H1 (cell line): ENCODE measurements around the gene SRMS. TPM values are rescaled to one million over a fixed set of nuclear protein-coding genes. Genes with fewer than 3 reads are reported as not detected.
"Not testable (repeated sequence)": the region's sequence is repeated elsewhere in the genome, so short reads cannot be mapped to it uniquely, and the experiment has no call there.

Experiments used
- CTCF ChIA-PET: fragments of 300-600 bp; sonication (Branson Sonifier 250); formaldehyde crosslinking; loops from one replicate; lab custom pipeline; 2021; ENCODE audit not compliant: partially characterized antibody; lab: Charles Lee
- POLR2A ChIA-PET: fragments of 300-600 bp; sonication (Branson Sonifier 250); formaldehyde crosslinking; loops from one replicate; lab custom pipeline; 2021; ENCODE audit warnings: inconsistent platforms; ENCODE audit not compliant: partially characterized antibody; lab: Charles Lee
- DNase-seq, 2 experiments: peaks; one replicate each; pipeline versions ENCODE4 v3.0.0 to v3.0.0-alpha.2; 2010 to 2022; ENCODE audit warnings: low spot score in 2 of 2, low read depth in 1 of 2, mixed read lengths in 1 of 2
- FAIRE-seq: peaks from 2 replicates; lab custom pipeline; 2011; peaks lifted over from hg19 to GRCh38; lab: Jason Lieb, UNC
- H2AFZ ChIP-seq: 2 replicates; pipeline ENCODE4 v1.8.1; 2012; ENCODE audit warnings: low read length, inconsistent platforms
- H2AK5ac ChIP-seq: 2 replicates; pipeline ENCODE4 v1.6.1; 2013; ENCODE audit warnings: low read depth, low read length
- H2BK120ac ChIP-seq: replicated peaks from 2 replicates; pipeline ENCODE3; 2013; ENCODE audit warnings: low read depth, low read length, inconsistent platforms
- H2BK12ac ChIP-seq: 2 replicates; pipeline ENCODE4 v1.6.1; 2013; ENCODE audit warnings: low read depth, low read length
- H2BK15ac ChIP-seq: 2 replicates; pipeline ENCODE4 v1.6.1; 2013; ENCODE audit warnings: low read length
- H2BK20ac ChIP-seq: 2 replicates; pipeline ENCODE4 v1.6.1; 2013; ENCODE audit warnings: low read length
- H2BK5ac ChIP-seq: 2 replicates; pipeline ENCODE4 v1.6.1; 2013; ENCODE audit warnings: low read depth, low read length
- H3K14ac ChIP-seq: 2 replicates; pipeline ENCODE4 v1.6.1; 2013; ENCODE audit warnings: inconsistent platforms; ENCODE audit not compliant: insufficient read length
- H3K18ac ChIP-seq: 2 replicates; pipeline ENCODE4 v1.6.1; 2013; ENCODE audit warnings: low read length; ENCODE audit errors: extremely low read depth
- H3K23ac ChIP-seq: 2 replicates; pipeline ENCODE4 v1.6.1; 2013; ENCODE audit warnings: inconsistent platforms; ENCODE audit not compliant: insufficient read length
- H3K23me2 ChIP-seq: 2 replicates; pipeline ENCODE4 v1.6.1; 2013; ENCODE audit warnings: low read depth, low read length
- H3K27ac ChIP-seq: 2 replicates; pipeline ENCODE4 v1.6.1; 2011; ENCODE audit warnings: low read depth, low read length, inconsistent platforms
- H3K27me3 ChIP-seq, 4 experiments: replicated peaks in 1 of 4; 1 replicate in 1 of 4; 2 replicates in 3 of 4; pipeline versions ENCODE4 v1.6.1 to v1.8.1; 2011 to 2013; ENCODE audit warnings: low read length in 3 of 4, mild to moderate bottlenecking in 3 of 4, inconsistent platforms in 2 of 4, mixed read lengths in 2 of 4, moderate library complexity in 1 of 4; ENCODE audit not compliant: control insufficient read depth in 3 of 4, insufficient read depth in 3 of 4; ENCODE audit errors: extremely low read depth in 1 of 4
- H3K36me3 ChIP-seq, 4 experiments: 2 replicates each; pipeline versions ENCODE4 v1.6.1 to v1.8.1; 2011 to 2013; ENCODE audit warnings: mild to moderate bottlenecking in 4 of 4, low read length in 3 of 4, moderate library complexity in 2 of 4, control low read depth in 1 of 4, inconsistent platforms in 1 of 4; ENCODE audit not compliant: insufficient read depth in 4 of 4, control insufficient read depth in 2 of 4
- H3K4ac ChIP-seq: replicated peaks from 2 replicates; pipeline ENCODE3; 2013; ENCODE audit warnings: low read length, low read depth, mixed read lengths, inconsistent platforms; ENCODE audit not compliant: insufficient read length
- H3K4me1 ChIP-seq, 4 experiments: replicated peaks in 1 of 4; 1 replicate in 1 of 4; 2 replicates in 3 of 4; pipeline versions ENCODE4 v1.6.1 to v1.8.1; 2011 to 2013; ENCODE audit warnings: low read length in 3 of 4, inconsistent platforms in 2 of 4, mixed read lengths in 1 of 4; ENCODE audit not compliant: insufficient read depth in 4 of 4, control insufficient read depth in 3 of 4
- H3K4me2 ChIP-seq, 2 experiments: 2 replicates each; pipeline versions ENCODE4 v1.6.1 to v1.8.1; 2011 to 2013; ENCODE audit warnings: low read depth in 2 of 2, low read length in 2 of 2, control low read depth in 1 of 2, inconsistent platforms in 1 of 2, mild to moderate bottlenecking in 1 of 2; ENCODE audit not compliant: insufficient read depth in 1 of 2
- H3K4me3 ChIP-seq, 4 experiments: fragments of 200-600, 300-600 bp in 1 of 4; sonication (generic), shearing (Covaris generic), sonication (Bioruptor Twin) in 1 of 4; 2 replicates each; pipeline versions ENCODE4 v1.5.1 to v1.8.1; 2011 to 2016; ENCODE audit warnings: low read length in 4 of 4, low read depth in 3 of 4, control low read depth in 2 of 4, inconsistent platforms in 2 of 4, mild to moderate bottlenecking in 2 of 4, mixed read lengths in 1 of 4, moderate library complexity in 1 of 4; ENCODE audit not compliant: insufficient read depth in 2 of 4; ENCODE audit errors: extremely low read depth in 1 of 4
- H3K56ac ChIP-seq: replicated peaks from 2 replicates; pipeline ENCODE3; 2013; ENCODE audit warnings: low read depth, mild to moderate bottlenecking, mixed read lengths, low read length, inconsistent platforms; ENCODE audit not compliant: insufficient read length
- H3K79me1 ChIP-seq: 2 replicates; pipeline ENCODE4 v1.6.1; 2013; ENCODE audit warnings: low read depth, low read length, control low read depth
- H3K79me2 ChIP-seq, 2 experiments: 2 replicates each; pipeline versions ENCODE4 v1.6.1 to v1.8.1; 2012 to 2013; ENCODE audit warnings: low read length in 2 of 2, mild to moderate bottlenecking in 2 of 2, inconsistent platforms in 1 of 2; ENCODE audit not compliant: insufficient read depth in 2 of 2, control insufficient read depth in 1 of 2
- H3K9ac ChIP-seq, 4 experiments: replicated peaks in 1 of 4; 1 replicate in 1 of 4; 2 replicates in 3 of 4; pipeline versions ENCODE4 v1.6.1 to v1.8.1; 2011 to 2013; ENCODE audit warnings: low read depth in 3 of 4, low read length in 3 of 4, control low read depth in 2 of 4, mild to moderate bottlenecking in 2 of 4, moderate library complexity in 2 of 4, inconsistent platforms in 1 of 4; ENCODE audit errors: extremely low read depth in 1 of 4
- H3K9me3 ChIP-seq, 2 experiments: 2 replicates each; pipeline versions ENCODE4 v1.6.1 to v1.8.1; 2012 to 2013; ENCODE audit warnings: mild to moderate bottlenecking in 2 of 2, moderate library complexity in 2 of 2, control low read depth in 1 of 2, inconsistent platforms in 1 of 2, low read depth in 1 of 2, low read length in 1 of 2, mixed read lengths in 1 of 2; ENCODE audit not compliant: insufficient read depth in 2 of 2
- H4K20me1 ChIP-seq, 2 experiments: replicated peaks in 1 of 2; 2 replicates each; pipeline versions ENCODE3 to v1.8.1; 2011 to 2013; ENCODE audit warnings: inconsistent platforms in 2 of 2, low read length in 2 of 2, mild to moderate bottlenecking in 1 of 2; ENCODE audit not compliant: insufficient read depth in 2 of 2, control insufficient read depth in 1 of 2
- H4K5ac ChIP-seq: 2 replicates; pipeline ENCODE4 v1.6.1; 2013; ENCODE audit warnings: low read length, low read depth, mixed read lengths, inconsistent platforms; ENCODE audit not compliant: insufficient read length
- H4K8ac ChIP-seq: 2 replicates; pipeline ENCODE4 v1.8.0; 2013; ENCODE audit warnings: mild to moderate bottlenecking, moderate library complexity, low read length, inconsistent platforms; ENCODE audit not compliant: insufficient read depth; ENCODE audit errors: extremely low read depth
- H4K91ac ChIP-seq: replicated peaks from 2 replicates; pipeline ENCODE3; 2013; ENCODE audit warnings: low read length, mixed read lengths, inconsistent platforms; ENCODE audit not compliant: insufficient read length
- WGBS, 2 experiments: shearing (Covaris generic) in 1 of 2; methylation state at CpG; one replicate each; pipeline versions ENCODE4 v1.1.6 to v1.1.7; 2013 to 2015; ENCODE audit warnings: low lambda C conversion rate in 2 of 2, mixed read lengths in 2 of 2, inconsistent platforms in 1 of 2, low coverage in 1 of 2, missing lambda C conversion rate in 1 of 2; ENCODE audit not compliant: insufficient replicate concordance in 2 of 2, insufficient coverage in 1 of 2, insufficient read length in 1 of 2; ENCODE audit errors: extremely low coverage in 1 of 2, missing lambda C conversion rate in 1 of 2; 5-methylcytosine and 5-hydroxymethylcytosine counted together
- polyA plus RNA-seq, 7 experiments: library from polyadenylated mRNA; depleted of rRNA in 3 of 7; stranded (reverse) in 5 of 7; unstranded in 2 of 7; fragments of >200 nt in 5 of 7; fragments of 200-250 nt in 2 of 7; gene quantifications; 1 replicate in 5 of 7; 2 replicates in 1 of 7; 4 replicates in 1 of 7; pipeline versions ENCODE4 v1.2.1 to v1.2.3, GENCODE V29; 2011 to 2013; ENCODE audit warnings: missing spikeins in 2 of 7, mixed read lengths in 2 of 7
- total RNA-seq: library from RNA; stranded (reverse); fragmentation: NEBNext Ultra II Directional; extraction: Animal tissue kit (Norgen Biotek cat#: 25700); gene quantifications from 2 replicates; pipeline ENCODE4 v1.2.1, GENCODE V29; 2021

Gene SRMS
- total and polyA plus RNA-seq, 2 of the 8 experiments (the other 6 are each of a cell fraction or from before 2014, with no cell fraction given): 0.39 to 0.76 TPM

GRCh38 chr20:63571087-63571478 lies 23.5 kb upstream of the SRMS start:
- H3K14ac ChIP-seq, H3K36me3 ChIP-seq, H3K4me1 ChIP-seq, DNase-seq, H2BK120ac ChIP-seq, H3K79me2 ChIP-seq, H2BK15ac ChIP-seq, H2BK12ac ChIP-seq, H4K5ac ChIP-seq, H3K4me2 ChIP-seq, H3K4ac ChIP-seq, POLR2A ChIA-PET, H4K8ac ChIP-seq, H3K23me2 ChIP-seq, H3K18ac ChIP-seq, H3K27ac ChIP-seq, H3K9me3 ChIP-seq, H2BK20ac ChIP-seq, H3K79me1 ChIP-seq, H4K91ac ChIP-seq, H3K9ac ChIP-seq, H2BK5ac ChIP-seq, H3K4me3 ChIP-seq, H4K20me1 ChIP-seq, H3K23ac ChIP-seq, FAIRE-seq, H3K27me3 ChIP-seq, H3K56ac ChIP-seq, H2AK5ac ChIP-seq, H2AFZ ChIP-seq: not testable (repeated sequence)
- CTCF ChIA-PET: interaction anchor here (1.2 to 3.2 kb wide), 3 partner anchors 12 to 420 kb away, joined by 4 to 20 read pairs (median 10); partner anchors contain the start of gene PTK6
- WGBS, 2 experiments: 72% methylated on average over 8 of the region's 11 CpGs; no CpG with 5 or more reads in 1 of the 2 experiments
